ENCODE data around the gene EPHX1.
"Not testable (repeated sequence)": the region's sequence is repeated elsewhere in the genome, so short reads cannot be mapped to it uniquely, and the experiment has no call there.

Gene EPHX1

GRCh38 chr1:225881081-225881958 lies 71.4 kb downstream of the EPHX1 start:
- no peak for DNase-seq (ENCODE audit: low read depth)

GRCh38 chr1:225881959-225882693 lies 72.2 kb downstream of the EPHX1 start, which contains the start of gene TMEM63A:
Gene TMEM63A (minus strand): TSS chr1:225882380. CDS start chr1:225877580, 4,800 bp downstream.
- DNase-seq (ENCODE audit: low read depth) = peak; percentile 85

- no peak for DNase-seq (ENCODE audit: low read depth)
Observed at GRCh38 chr1:225882694-225883615, 73.0 kb downstream of the EPHX1 start.

- no peak for DNase-seq (ENCODE audit: low read depth)
Observed at GRCh38 chr1:225883616-225884265, 73.8 kb downstream of the EPHX1 start.

GRCh38 chr1:225885336-225885735 lies 75.4 kb downstream of the EPHX1 start:
- no peak for DNase-seq (ENCODE audit: low read depth)

GRCh38 chr1:225886159-225887029 lies 76.5 kb downstream of the EPHX1 start:
- DNase-seq (ENCODE audit: low read depth) = no peak

GRCh38 chr1:225887030-225887314 lies 77.0 kb downstream of the EPHX1 start:
- no peak for DNase-seq (ENCODE audit: low read depth)

- not testable (repeated sequence) for DNase-seq (ENCODE audit: low read depth)
Observed at GRCh38 chr1:225887554-225888288, 77.8 kb downstream of the EPHX1 start.

GRCh38 chr1:225888289-225888897 lies 78.5 kb downstream of the EPHX1 start:
- no peak for DNase-seq (ENCODE audit: low read depth)

- no peak for DNase-seq (ENCODE audit: low read depth)
Observed at GRCh38 chr1:225888898-225889601, 79.1 kb downstream of the EPHX1 start, which contains the start of gene LEFTY1. Gene LEFTY1 (minus strand): TSS chr1:225889146. CDS start chr1:225889066, 80 bp downstream.

GRCh38 chr1:225889743-225890142 lies 79.8 kb downstream of the EPHX1 start:
- no peak for DNase-seq (ENCODE audit: low read depth)

- no peak for DNase-seq (ENCODE audit: low read depth)
Observed at GRCh38 chr1:225890346-225891228, 80.7 kb downstream of the EPHX1 start.

GRCh38 chr1:225891229-225891972 lies 81.5 kb downstream of the EPHX1 start:
- DNase-seq (ENCODE audit: low read depth) = no peak

GRCh38 chr1:225892307-225892706 lies 82.4 kb downstream of the EPHX1 start:
- no peak for DNase-seq (ENCODE audit: low read depth)

All from stimulated activated CD8-positive, alpha-beta memory T cell treated with anti-CD3 and anti-CD28 coated beads, Interleukin-15, amount 100 ng/mL, for 1 hour (primary cell).